Endothelial cell of umbilical vein (primary cell): ENCODE results near the gene MLLT1. TPM values are rescaled to one million over a fixed set of nuclear protein-coding genes. Genes with fewer than 3 reads are reported as not detected.

ENCODE experiments used
- Bru-seq: library from RNA; stranded (reverse); fragments of 400-500 nt; gene quantifications from one replicate; lab custom pipeline; 2021; lab: Mats Ljungman, UMichigan
- BruChase-seq, 2 experiments: library from RNA; stranded (reverse); fragments of 400-500 nt; gene quantifications; one replicate each; lab custom pipeline; 2021; lab: Mats Ljungman, UMichigan
- BruUV-seq: library from RNA; stranded (reverse); fragments of 400-500 nt; replicated peaks from 2 replicates; lab custom pipeline; 2021; lab: Mats Ljungman, UMichigan
- CTCF ChIA-PET: fragments of 300-600, 350-600 bp; sonication (Branson Sonifier 250); formaldehyde crosslinking; loops from one replicate; lab custom pipeline; 2021; ENCODE audit warnings: antibody characterized with exemption, inconsistent platforms; lab: Charles Lee
- POLR2A ChIA-PET: fragments of 300-600, 350-600 bp; sonication (Branson Sonifier 250); formaldehyde crosslinking; loops from one replicate; lab custom pipeline; 2021; ENCODE audit warnings: antibody characterized with exemption, inconsistent platforms; lab: Charles Lee
- DNase-seq: peaks from one replicate; pipeline ENCODE4 v3.0.0-alpha.2; 2011; ENCODE audit warnings: low read depth, low spot score
- FAIRE-seq: peaks from 2 replicates; lab custom pipeline; 2011; peaks lifted over from hg19 to GRCh38; lab: Jason Lieb, UNC
- H2AFZ ChIP-seq: 2 replicates; pipeline ENCODE4 v1.6.0; 2012; ENCODE audit warnings: low read depth, low read length, control low read depth, inconsistent platforms
- H3K27ac ChIP-seq: 2 replicates; pipeline ENCODE4 v1.5.1; 2011; ENCODE audit warnings: low read depth, mild to moderate bottlenecking, control low read depth, low read length, moderate library complexity; ENCODE audit not compliant: insufficient read depth
- H3K27me3 ChIP-seq, 2 experiments: 2 replicates each; pipeline versions ENCODE4 v1.6.0 to v1.6.1; 2011; ENCODE audit warnings: low read length in 2 of 2, mixed read lengths in 1 of 2; ENCODE audit not compliant: control insufficient read depth in 2 of 2, insufficient read depth in 2 of 2
- H3K36me3 ChIP-seq, 2 experiments: 2 replicates in 1 of 2; 3 replicates in 1 of 2; pipeline ENCODE4 v1.5.1; 2011; ENCODE audit warnings: low read length in 2 of 2, mild to moderate bottlenecking in 1 of 2, moderate library complexity in 1 of 2; ENCODE audit not compliant: control insufficient read depth in 2 of 2, insufficient read depth in 2 of 2; ENCODE audit errors: extremely low read depth in 1 of 2
- H3K4me1 ChIP-seq: 3 replicates; pipeline ENCODE4 v1.5.1; 2011; ENCODE audit warnings: mild to moderate bottlenecking, low read length; ENCODE audit not compliant: control insufficient read depth, insufficient read depth; ENCODE audit errors: extremely low read depth
- H3K4me2 ChIP-seq: 2 replicates; pipeline ENCODE4 v1.6.1; 2011; ENCODE audit warnings: low read length, control low read depth, mixed read lengths; ENCODE audit not compliant: insufficient read depth
- H3K4me3 ChIP-seq, 3 experiments: fragments of 200-600 bp in 1 of 3; sonication (generic), shearing (Covaris generic) in 1 of 3; replicated peaks in 1 of 3; 2 replicates each; pipeline ENCODE4 v1.5.1; 2011 to 2016; ENCODE audit warnings: control low read depth in 3 of 3, low read length in 3 of 3, mild to moderate bottlenecking in 2 of 3, inconsistent platforms in 1 of 3, low read depth in 1 of 3, moderate library complexity in 1 of 3; ENCODE audit not compliant: insufficient read depth in 1 of 3
- H3K79me2 ChIP-seq: 2 replicates; pipeline ENCODE4 v1.6.0; 2012; ENCODE audit warnings: low read length, inconsistent platforms; ENCODE audit not compliant: control insufficient read depth, insufficient read depth
- H3K9ac ChIP-seq: replicated peaks from 2 replicates; pipeline ENCODE3; 2011; ENCODE audit warnings: low read length, control low read depth; ENCODE audit not compliant: insufficient read depth; ENCODE audit errors: extremely low read depth
- H3K9me1 ChIP-seq: replicated peaks from 3 replicates; pipeline ENCODE4 v1.6.0; 2011; ENCODE audit warnings: mild to moderate bottlenecking, low read length; ENCODE audit not compliant: control insufficient read depth, insufficient read depth; ENCODE audit errors: extremely low read depth
- H3K9me3 ChIP-seq: replicated peaks from 2 replicates; pipeline ENCODE4 v1.5.1; 2012; ENCODE audit warnings: low read length, inconsistent platforms; ENCODE audit not compliant: control insufficient read depth, insufficient read depth
- H4K20me1 ChIP-seq: replicated peaks from 2 replicates; pipeline ENCODE3; 2011; ENCODE audit warnings: mild to moderate bottlenecking, low read length; ENCODE audit not compliant: control insufficient read depth, insufficient read depth; ENCODE audit errors: extremely low read depth
- CTCF ChIP-seq, 2 donors: IDR thresholded peaks; 1 replicate in 1 of 2; 2 replicates in 1 of 2; pipeline ENCODE4 v1.5.1; 2011; ENCODE audit warnings: low read length in 2 of 2, mild to moderate bottlenecking in 2 of 2, moderate library complexity in 2 of 2, control low read depth in 1 of 2, inconsistent platforms in 1 of 2, low read depth in 1 of 2; ENCODE audit not compliant: insufficient read depth in 1 of 2; ENCODE audit errors: extremely low read depth in 1 of 2
- EZH2 ChIP-seq: IDR thresholded peaks from 2 replicates; pipeline ENCODE4 v1.6.1; 2012; ENCODE audit warnings: borderline replicate concordance, low read depth, mild to moderate bottlenecking, moderate library complexity, low read length, inconsistent platforms; ENCODE audit not compliant: severe bottlenecking
- FOS ChIP-seq: IDR thresholded peaks from 2 replicates; pipeline ENCODE4 v1.6.1; 2011; ENCODE audit warnings: mild to moderate bottlenecking, low read length, moderate library complexity, borderline replicate concordance; ENCODE audit not compliant: insufficient read depth
- GATA2 ChIP-seq: IDR thresholded peaks from 2 replicates; pipeline ENCODE4 v1.7.0; 2011; ENCODE audit warnings: low read depth, mild to moderate bottlenecking, moderate library complexity, mixed read lengths, low read length; ENCODE audit not compliant: insufficient read length, insufficient read depth
- JUN ChIP-seq: IDR thresholded peaks from 2 replicates; pipeline ENCODE4 v1.6.1; 2011; ENCODE audit warnings: borderline replicate concordance, low read depth; ENCODE audit not compliant: insufficient read length, insufficient read depth
- MAX ChIP-seq: IDR thresholded peaks from 2 replicates; pipeline ENCODE4 v1.6.1; 2011; ENCODE audit not compliant: insufficient read depth, insufficient read length
- MYC ChIP-seq: IDR thresholded peaks from one replicate; pipeline ENCODE4 v1.6.1; 2011; ENCODE audit warnings: mild to moderate bottlenecking, low read depth, low read length
- POLR2A ChIP-seq: IDR thresholded peaks from 2 replicates; pipeline ENCODE4 v1.6.1; 2012; ENCODE audit warnings: low read depth, mild to moderate bottlenecking, control low read depth, low read length
- POLR2AphosphoS5 ChIP-seq: IDR thresholded peaks from 2 replicates; pipeline ENCODE4 v1.6.1; 2012; ENCODE audit warnings: low read depth, mild to moderate bottlenecking, control low read depth, low read length, moderate library complexity; ENCODE audit not compliant: insufficient read depth
- dilution Hi-C: fragments of 300-500 bp; cut with MboI; formaldehyde crosslinking; loops from one replicate; pipeline ENCODE4 v1.15.0; 2019; ENCODE audit warnings: low sequenced_read_pairs; ENCODE audit not compliant: extremely low pct_ligation_motif_present
- intact Hi-C: fragments of 100-400 bp; cut with micrococcal nuclease; formaldehyde crosslinking; loops from one replicate; pipeline ENCODE4 v1.10.0; 2022
- long read RNA-seq: library from polyadenylated mRNA; stranded (forward); transcript quantifications from one replicate; pipeline ENCODE4 v2.0.0, GENCODE V29; 2021
- polyA minus RNA-seq, 3 experiments: library from RNA; depleted of rRNA, polyadenylated mRNA; stranded (reverse); fragments of >200 nt; gene quantifications; 1 replicate in 1 of 3; 2 replicates in 2 of 3; pipeline ENCODE4 v1.2.3, GENCODE V29; 2011
- polyA plus RNA-seq, 4 experiments: library from polyadenylated mRNA; depleted of rRNA in 3 of 4; stranded (reverse) in 3 of 4; unstranded in 1 of 4; fragments of >200 nt; gene quantifications; 2 replicates each; pipeline versions ENCODE4 v1.2.1 to v1.2.3, GENCODE V29; 2011 to 2012; ENCODE audit warnings: missing spikeins in 1 of 4
- total RNA-seq: library from RNA; stranded (reverse); gene quantifications from 2 replicates; pipeline ENCODE4 v1.2.3, GENCODE V29; 2021

Gene MLLT1
- total RNA-seq (79.2 and 84.8 TPM in 2 replicates), polyA plus RNA-seq (43.9 and 52.9 TPM in 2 replicates), polyA minus RNA-seq (34.3 and 51.6 TPM in 2 replicates), Bru-seq, nascent RNA (percentile 70 among the genes with signal in this experiment), BruChase-seq, experiment 1, labeled RNA remaining after a 6-hour chase (percentile 82 among the genes with signal in this experiment), BruChase-seq, experiment 2, labeled RNA remaining after a 2-hour chase (percentile 74 among the genes with signal in this experiment)
- polyA plus RNA-seq (2011; cell fraction: cytosol; rRNA removed) = 32.5 and 45.8 TPM in 2 replicates
- polyA plus RNA-seq (2011; cell fraction: nucleus; rRNA removed) = 62.0 and 69.5 TPM in 2 replicates
- polyA plus RNA-seq (2012) = 37.9 and 50.9 TPM in 2 replicates
- polyA minus RNA-seq (2011; cell fraction: cytosol; rRNA and poly(A)+ RNA removed) = 63.8 TPM
- 17.7 and 33.5 TPM in 2 replicates for polyA minus RNA-seq (2011; cell fraction: nucleus; rRNA and poly(A)+ RNA removed)
- long read RNA-seq, full-length matches to known transcripts = 3 of 85 reads
- long read RNA-seq, partial matches to known transcripts = 14 of 85 reads
- long read RNA-seq, other reads (novel, unspliced or antisense) = 68 of 85 reads

- TF ChIP-seq POLR2AphosphoS5 (peak; percentile 65), FOS (no peak), JUN (no peak), EZH2 (no peak), GATA2 (no peak), MAX (peak; percentile 91), MYC (peak; percentile 95), POLR2A (no peak), CTCF (IDR thresholded peaks at IDR 0.05; ENCODE audit: extremely low read depth in 1 of 2, insufficient read depth in 1 of 2, low read depth in 1 of 2, low read length in 2 of 2) (peak; percentile 37 to 71)
- FAIRE-seq = peak; percentile 89
- ChIA-PET CTCF (interaction anchor here (0.7 to 1.4 kb wide), 2 partner anchors 8 to 61 kb away, joined by 3 to 4 read pairs; no protein-coding TSS in a partner anchor), POLR2A (no interaction called here)
- no peak within 1 kb of the TSS for H2AFZ ChIP-seq
- dilution Hi-C loops (loop anchor here (10.0 kb wide), 1 partner anchor 55 kb away; no protein-coding TSS in a partner anchor), intact Hi-C loops (loop anchor here (1.0 kb wide), 3 partner anchors 19 to 62 kb away; no protein-coding TSS in a partner anchor)
- peaks cover 39% of the 10 kb centered on the region for H3K4me1 ChIP-seq
- H3K79me2 ChIP-seq = peaks cover 42% of the 10 kb centered on the region
- peak; percentile 96 for DNase-seq
- H3K27me3 ChIP-seq = no peaks in the 10 kb centered on the region
- H3K4me3 ChIP-seq = peak within 1 kb of the TSS; percentile 70 to 90 (median 82)
- no TSS peak for BruUV-seq
- peak within 1 kb of the TSS; percentile 73 for H3K27ac ChIP-seq
- peak within 1 kb of the TSS; percentile 71 for H3K4me2 ChIP-seq
- H4K20me1 ChIP-seq = no peaks in the 10 kb centered on the region
- H3K36me3 ChIP-seq = no peaks in the 10 kb centered on the region
- H3K9me3 ChIP-seq = no peaks in the 10 kb centered on the region
- H3K9me1 ChIP-seq = no peaks in the 10 kb centered on the region
- peak within 1 kb of the TSS; percentile 91 for H3K9ac ChIP-seq
Observed at GRCh38 chr19:6279931-6280591, at the start of gene MLLT1. MLLT1 (minus strand) TSS chr19:6279975; CDS start chr19:6279784, 191 bp downstream.
